Endothelial cell of umbilical vein (primary cell): Measurements from ENCODE around the gene C1QL4. TPM values are rescaled to one million over a fixed set of nuclear protein-coding genes. Genes with fewer than 3 reads are reported as not detected.

ENCODE experiments used
- BruUV-seq: library from RNA; stranded (reverse); fragments of 400-500 nt; replicated peaks from 2 replicates; lab custom pipeline; 2021; lab: Mats Ljungman, UMichigan
- CTCF ChIA-PET: fragments of 300-600, 350-600 bp; sonication (Branson Sonifier 250); formaldehyde crosslinking; loops from one replicate; lab custom pipeline; 2021; ENCODE audit warnings: antibody characterized with exemption, inconsistent platforms; lab: Charles Lee
- POLR2A ChIA-PET: fragments of 300-600, 350-600 bp; sonication (Branson Sonifier 250); formaldehyde crosslinking; loops from one replicate; lab custom pipeline; 2021; ENCODE audit warnings: antibody characterized with exemption, inconsistent platforms; lab: Charles Lee
- DNase-seq: peaks from one replicate; pipeline ENCODE4 v3.0.0-alpha.2; 2011; ENCODE audit warnings: low read depth, low spot score
- FAIRE-seq: peaks from 2 replicates; lab custom pipeline; 2011; peaks lifted over from hg19 to GRCh38; lab: Jason Lieb, UNC
- H2AFZ ChIP-seq: 2 replicates; pipeline ENCODE4 v1.6.0; 2012; ENCODE audit warnings: low read depth, low read length, control low read depth, inconsistent platforms
- H3K27ac ChIP-seq: 2 replicates; pipeline ENCODE4 v1.5.1; 2011; ENCODE audit warnings: low read depth, mild to moderate bottlenecking, control low read depth, low read length, moderate library complexity; ENCODE audit not compliant: insufficient read depth
- H3K27me3 ChIP-seq, 2 experiments: 2 replicates each; pipeline versions ENCODE4 v1.6.0 to v1.6.1; 2011; ENCODE audit warnings: low read length in 2 of 2, mixed read lengths in 1 of 2; ENCODE audit not compliant: control insufficient read depth in 2 of 2, insufficient read depth in 2 of 2
- H3K36me3 ChIP-seq, 2 experiments: 2 replicates in 1 of 2; 3 replicates in 1 of 2; pipeline ENCODE4 v1.5.1; 2011; ENCODE audit warnings: low read length in 2 of 2, mild to moderate bottlenecking in 1 of 2, moderate library complexity in 1 of 2; ENCODE audit not compliant: control insufficient read depth in 2 of 2, insufficient read depth in 2 of 2; ENCODE audit errors: extremely low read depth in 1 of 2
- H3K4me1 ChIP-seq: 3 replicates; pipeline ENCODE4 v1.5.1; 2011; ENCODE audit warnings: mild to moderate bottlenecking, low read length; ENCODE audit not compliant: control insufficient read depth, insufficient read depth; ENCODE audit errors: extremely low read depth
- H3K4me2 ChIP-seq: 2 replicates; pipeline ENCODE4 v1.6.1; 2011; ENCODE audit warnings: low read length, control low read depth, mixed read lengths; ENCODE audit not compliant: insufficient read depth
- H3K4me3 ChIP-seq, 3 experiments: fragments of 200-600 bp in 1 of 3; sonication (generic), shearing (Covaris generic) in 1 of 3; replicated peaks in 1 of 3; 2 replicates each; pipeline ENCODE4 v1.5.1; 2011 to 2016; ENCODE audit warnings: control low read depth in 3 of 3, low read length in 3 of 3, mild to moderate bottlenecking in 2 of 3, inconsistent platforms in 1 of 3, low read depth in 1 of 3, moderate library complexity in 1 of 3; ENCODE audit not compliant: insufficient read depth in 1 of 3
- H3K79me2 ChIP-seq: 2 replicates; pipeline ENCODE4 v1.6.0; 2012; ENCODE audit warnings: low read length, inconsistent platforms; ENCODE audit not compliant: control insufficient read depth, insufficient read depth
- H3K9ac ChIP-seq: replicated peaks from 2 replicates; pipeline ENCODE3; 2011; ENCODE audit warnings: low read length, control low read depth; ENCODE audit not compliant: insufficient read depth; ENCODE audit errors: extremely low read depth
- H3K9me1 ChIP-seq: replicated peaks from 3 replicates; pipeline ENCODE4 v1.6.0; 2011; ENCODE audit warnings: mild to moderate bottlenecking, low read length; ENCODE audit not compliant: control insufficient read depth, insufficient read depth; ENCODE audit errors: extremely low read depth
- H3K9me3 ChIP-seq: replicated peaks from 2 replicates; pipeline ENCODE4 v1.5.1; 2012; ENCODE audit warnings: low read length, inconsistent platforms; ENCODE audit not compliant: control insufficient read depth, insufficient read depth
- H4K20me1 ChIP-seq: replicated peaks from 2 replicates; pipeline ENCODE3; 2011; ENCODE audit warnings: mild to moderate bottlenecking, low read length; ENCODE audit not compliant: control insufficient read depth, insufficient read depth; ENCODE audit errors: extremely low read depth
- CTCF ChIP-seq, 2 donors: IDR thresholded peaks; 1 replicate in 1 of 2; 2 replicates in 1 of 2; pipeline ENCODE4 v1.5.1; 2011; ENCODE audit warnings: low read length in 2 of 2, mild to moderate bottlenecking in 2 of 2, moderate library complexity in 2 of 2, control low read depth in 1 of 2, inconsistent platforms in 1 of 2, low read depth in 1 of 2; ENCODE audit not compliant: insufficient read depth in 1 of 2; ENCODE audit errors: extremely low read depth in 1 of 2
- EZH2 ChIP-seq: IDR thresholded peaks from 2 replicates; pipeline ENCODE4 v1.6.1; 2012; ENCODE audit warnings: borderline replicate concordance, low read depth, mild to moderate bottlenecking, moderate library complexity, low read length, inconsistent platforms; ENCODE audit not compliant: severe bottlenecking
- FOS ChIP-seq: IDR thresholded peaks from 2 replicates; pipeline ENCODE4 v1.6.1; 2011; ENCODE audit warnings: mild to moderate bottlenecking, low read length, moderate library complexity, borderline replicate concordance; ENCODE audit not compliant: insufficient read depth
- GATA2 ChIP-seq: IDR thresholded peaks from 2 replicates; pipeline ENCODE4 v1.7.0; 2011; ENCODE audit warnings: low read depth, mild to moderate bottlenecking, moderate library complexity, mixed read lengths, low read length; ENCODE audit not compliant: insufficient read length, insufficient read depth
- JUN ChIP-seq: IDR thresholded peaks from 2 replicates; pipeline ENCODE4 v1.6.1; 2011; ENCODE audit warnings: borderline replicate concordance, low read depth; ENCODE audit not compliant: insufficient read length, insufficient read depth
- MAX ChIP-seq: IDR thresholded peaks from 2 replicates; pipeline ENCODE4 v1.6.1; 2011; ENCODE audit not compliant: insufficient read depth, insufficient read length
- MYC ChIP-seq: IDR thresholded peaks from one replicate; pipeline ENCODE4 v1.6.1; 2011; ENCODE audit warnings: mild to moderate bottlenecking, low read depth, low read length
- POLR2A ChIP-seq: IDR thresholded peaks from 2 replicates; pipeline ENCODE4 v1.6.1; 2012; ENCODE audit warnings: low read depth, mild to moderate bottlenecking, control low read depth, low read length
- POLR2AphosphoS5 ChIP-seq: IDR thresholded peaks from 2 replicates; pipeline ENCODE4 v1.6.1; 2012; ENCODE audit warnings: low read depth, mild to moderate bottlenecking, control low read depth, low read length, moderate library complexity; ENCODE audit not compliant: insufficient read depth
- dilution Hi-C: fragments of 300-500 bp; cut with MboI; formaldehyde crosslinking; loops from one replicate; pipeline ENCODE4 v1.15.0; 2019; ENCODE audit warnings: low sequenced_read_pairs; ENCODE audit not compliant: extremely low pct_ligation_motif_present
- intact Hi-C: fragments of 100-400 bp; cut with micrococcal nuclease; formaldehyde crosslinking; loops from one replicate; pipeline ENCODE4 v1.10.0; 2022
- polyA plus RNA-seq, 4 experiments: library from polyadenylated mRNA; depleted of rRNA in 3 of 4; stranded (reverse) in 3 of 4; unstranded in 1 of 4; fragments of >200 nt; gene quantifications; 2 replicates each; pipeline versions ENCODE4 v1.2.1 to v1.2.3, GENCODE V29; 2011 to 2012; ENCODE audit warnings: missing spikeins in 1 of 4
- total RNA-seq: library from RNA; stranded (reverse); gene quantifications from 2 replicates; pipeline ENCODE4 v1.2.3, GENCODE V29; 2021

Gene C1QL4
- total and polyA plus RNA-seq, 2 donors (not counting 3 experiments of a cell fraction or from before 2014, with no cell fraction given) = not detected

- Histone ChIP-seq H3K9me1 (no peaks in the 10 kb centered on the region), H3K9ac (peak within 1 kb of the TSS; percentile 95), H3K9me3 (no peaks in the 10 kb centered on the region), H3K4me1 (peaks cover 35% of the 10 kb centered on the region), H3K4me2 (peak within 1 kb of the TSS; percentile 95), H3K27ac (peak within 1 kb of the TSS; percentile 77), H3K36me3 (no peaks in the 10 kb centered on the region), H3K79me2 (peaks cover 56% of the 10 kb centered on the region), H3K27me3 (no peaks in the 10 kb centered on the region), H4K20me1 (peaks cover 3% of the 10 kb centered on the region), H2AFZ (peak within 1 kb of the TSS; percentile 26), H3K4me3 (peak within 1 kb of the TSS; percentile 76 to 94 (median 85))
- no peak for FAIRE-seq
- no TSS peak for BruUV-seq
- TF ChIP-seq MYC (no peak), FOS (no peak)
- POLR2A ChIA-PET = interaction anchor here (0.6 to 2.1 kb wide), 15 partner anchors 8 to 374 kb away, joined by 3 to 15 read pairs (median 5); partner anchors contain the start of genes PRPH, TMBIM6 and TROAP
- DNase-seq = peak; percentile 65
- intact Hi-C loops (loop anchor here (1.0 to 5.0 kb wide), 2 partner anchors 144 to 255 kb away; partner anchors contain the start of gene PRPF40B), dilution Hi-C loops (loop anchor here (25.0 kb wide), 1 partner anchor 145 kb away; no protein-coding TSS in a partner anchor)
- CTCF ChIA-PET = interaction anchor here (0.8 to 12.8 kb wide), 20 partner anchors 8 to 213 kb away, joined by 3 to 679 read pairs (median 6); no protein-coding TSS in a partner anchor
Observed at GRCh38 chr12:49367381-49368239, 30.6 kb upstream of the C1QL4 start, which contains the start of gene SPATS2. Gene SPATS2 (plus strand): TSS chr12:49367462. CDS start chr12:49461013, 93,551 bp downstream.

GRCh38 chr12:49366652-49367380 lies 29.8 kb upstream of the C1QL4 start:
- no peaks in the 10 kb centered on the region for H3K9me1 ChIP-seq
- H4K20me1 ChIP-seq = peaks cover 3% of the 10 kb centered on the region
- H3K79me2 ChIP-seq = peaks cover 48% of the 10 kb centered on the region
- no peaks in the 10 kb centered on the region for H3K36me3 ChIP-seq
- peak overlapping the region; percentile 56 for H3K4me2 ChIP-seq
- intact Hi-C loops (loop anchor here (1.0 to 5.0 kb wide), 2 partner anchors 144 to 255 kb away; partner anchors contain the start of gene PRPF40B), dilution Hi-C loops (loop anchor here (25.0 kb wide), 1 partner anchor 145 kb away; no protein-coding TSS in a partner anchor)
- ChIA-PET POLR2A (interaction anchor here (0.6 to 2.1 kb wide), 18 partner anchors 9 to 375 kb away, joined by 3 to 15 read pairs (median 4); partner anchors contain the start of genes PRPH, TMBIM6 and TROAP), CTCF (interaction anchor here (0.7 to 12.8 kb wide), 21 partner anchors 9 to 214 kb away, joined by 3 to 679 read pairs (median 5); no protein-coding TSS in a partner anchor)
- FAIRE-seq = peak; percentile 57
- peak overlapping the region; percentile 76 to 94 (median 85) for H3K4me3 ChIP-seq
- peak overlapping the region; percentile 26 for H2AFZ ChIP-seq
- H3K27ac ChIP-seq = peak overlapping the region; percentile 77
- H3K9ac ChIP-seq = peak overlapping the region; percentile 95
- no peaks in the 10 kb centered on the region for H3K9me3 ChIP-seq
- no peaks in the 10 kb centered on the region for H3K27me3 ChIP-seq
- TF ChIP-seq MAX = no peak
- no peak for TF ChIP-seq JUN
- TF ChIP-seq POLR2AphosphoS5 = no peak
- TF ChIP-seq MYC = no peak
- TF ChIP-seq POLR2A = peak; percentile 46
- no peak for TF ChIP-seq EZH2
- peak in 1 of 2 donors; percentile 44 for TF ChIP-seq CTCF (IDR thresholded peaks at IDR 0.05; ENCODE audit: extremely low read depth in 1 of 2, insufficient read depth in 1 of 2, low read depth in 1 of 2, low read length in 2 of 2)
- TF ChIP-seq GATA2 = no peak
- no peak for TF ChIP-seq FOS
- H3K4me1 ChIP-seq = peaks cover 35% of the 10 kb centered on the region
- no TSS peak for BruUV-seq
- peak; percentile 97 for DNase-seq
